Neural progenitor cell (in vitro differentiated cells): ENCODE data around the gene ACSS3. TPM values are rescaled to one million over a fixed set of nuclear protein-coding genes. Genes with fewer than 3 reads are reported as not detected.

Source experiments
- DNase-seq: peaks from one replicate; pipeline ENCODE4 v3.0.0-alpha.2; 2016; ENCODE audit warnings: low spot score
- H2AFZ ChIP-seq: fragments of 200-600 bp; sonication (generic); replicated peaks from 2 replicates; pipeline ENCODE4 v1.6.1; 2016; ENCODE audit warnings: antibody characterized with exemption
- H3F3A ChIP-seq: fragments of 200-600 bp; sonication (generic); 2 replicates; pipeline ENCODE4 v1.6.1; 2016; ENCODE audit warnings: antibody characterized with exemption, low read depth
- H3K27ac ChIP-seq: fragments of 200-600 bp; sonication (generic); 2 replicates; pipeline ENCODE4 v1.5.1; 2016; ENCODE audit warnings: mild to moderate bottlenecking
- H3K27me3 ChIP-seq: fragments of 200-600 bp; sonication (generic); 2 replicates; pipeline ENCODE4 v1.6.1; 2016; ENCODE audit warnings: mild to moderate bottlenecking, moderate library complexity
- H3K36me3 ChIP-seq: fragments of 200-600 bp; sonication (generic); 2 replicates; pipeline ENCODE4 v1.5.1; 2016
- H3K4me1 ChIP-seq: fragments of 200-600 bp; sonication (generic); 2 replicates; pipeline ENCODE4 v1.6.1; 2016; ENCODE audit warnings: mixed run types
- H3K4me2 ChIP-seq: fragments of 200-600 bp; sonication (generic); 2 replicates; pipeline ENCODE4 v1.6.1; 2016
- H3K4me3 ChIP-seq: fragments of 200-600 bp; sonication (generic); 2 replicates; pipeline ENCODE4 v1.5.1; 2016
- H3K79me2 ChIP-seq: fragments of 200-600 bp; sonication (generic); 2 replicates; pipeline ENCODE4 v1.6.1; 2016; ENCODE audit warnings: low read depth
- H3K9ac ChIP-seq: fragments of 200-600 bp; sonication (generic); 2 replicates; pipeline ENCODE4 v1.6.1; 2016
- H3K9me3 ChIP-seq: fragments of 200-600 bp; sonication (generic); 2 replicates; pipeline ENCODE4 v1.5.1; 2016; ENCODE audit warnings: low read depth
- H4K20me1 ChIP-seq: fragments of 200-600 bp; sonication (generic); 2 replicates; pipeline ENCODE4 v1.6.1; 2016; ENCODE audit warnings: low read depth
- H3K27ac Mint-ChIP-seq: 3 replicates; pipeline ENCODE4 v1.8.0; 2021; ENCODE audit warnings: mixed read lengths
- H3K27me3 Mint-ChIP-seq: 2 replicates; pipeline ENCODE4 v1.8.0; 2022; ENCODE audit warnings: low read depth, mild to moderate bottlenecking, inconsistent platforms, moderate library complexity, mixed read lengths; ENCODE audit not compliant: insufficient read depth
- H3K36me3 Mint-ChIP-seq: 3 replicates; pipeline ENCODE4 v1.8.0; 2021; ENCODE audit warnings: mixed read lengths
- H3K4me1 Mint-ChIP-seq: 3 replicates; pipeline ENCODE4 v1.8.0; 2021; ENCODE audit warnings: mixed read lengths
- H3K4me3 Mint-ChIP-seq: 3 replicates; pipeline ENCODE4 v1.8.0; 2021; ENCODE audit warnings: mild to moderate bottlenecking, moderate library complexity, mixed read lengths
- H3K9me3 Mint-ChIP-seq: 3 replicates; pipeline ENCODE4 v1.8.0; 2020; ENCODE audit warnings: mixed read lengths
- EZH2 ChIP-seq: fragments of 200-600 bp; sonication (generic); IDR thresholded peaks from 2 replicates; pipeline ENCODE4 v1.6.1; 2017; ENCODE audit warnings: antibody characterized with exemption, mild to moderate bottlenecking, moderate library complexity
- EZH2phosphoT487 ChIP-seq: fragments of 200-600 bp; sonication (generic); IDR thresholded peaks from 2 replicates; pipeline ENCODE4 v1.6.1; 2017; ENCODE audit warnings: antibody characterized with exemption
- total RNA-seq: library from RNA; depleted of rRNA; stranded (reverse); fragments of >200 nt; gene quantifications from 2 replicates; pipeline ENCODE4 v1.2.3, GENCODE V29; 2015; ENCODE audit warnings: low replicate concordance
- TF ChIP-seq, protein P1 (sequence below): fragments of 200-600 bp; sonication (generic); IDR thresholded peaks from 2 replicates; pipeline ENCODE4 v1.5.1; 2017; ENCODE audit warnings: antibody characterized with exemption, mild to moderate bottlenecking

The ACSS3 gene
- total RNA-seq, 1 donor from 2014 or later = 26.5 TPM

DNA sequence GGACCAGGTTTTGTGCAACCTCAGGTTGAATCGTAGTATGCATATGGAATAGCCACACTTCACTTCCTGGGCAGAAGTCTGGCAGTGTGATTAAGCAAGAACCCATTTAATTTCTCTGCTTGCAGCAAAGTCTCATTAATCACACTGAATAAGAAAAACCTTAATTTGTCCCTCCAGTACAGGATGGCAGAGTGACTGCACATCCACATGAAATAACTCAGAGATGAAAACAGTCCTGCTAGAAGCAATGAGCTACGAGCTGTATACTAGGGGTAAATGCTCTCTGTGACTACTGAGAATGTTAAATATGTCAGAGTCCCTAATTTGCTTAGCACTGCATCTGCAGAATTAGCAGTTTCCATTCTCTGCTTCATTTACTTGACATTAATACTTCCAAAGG lies 88.9 kb downstream of the ACSS3 start:
- no peak overlapping the region for H3K27ac Mint-ChIP-seq
- no peaks in the 10 kb centered on the region for H3K27me3 Mint-ChIP-seq
- no peaks in the 10 kb centered on the region for H3F3A ChIP-seq
- H3K4me1 Mint-ChIP-seq = no peaks in the 10 kb centered on the region
- no peaks in the 10 kb centered on the region for H3K9me3 Mint-ChIP-seq
- no peaks in the 10 kb centered on the region for H3K9me3 ChIP-seq
- H3K4me3 ChIP-seq = no peak overlapping the region
- H3K4me2 ChIP-seq = no peak overlapping the region
- no peaks in the 10 kb centered on the region for H3K36me3 Mint-ChIP-seq
- no peak overlapping the region for H3K9ac ChIP-seq
- no peaks in the 10 kb centered on the region for H3K27me3 ChIP-seq
- no peaks in the 10 kb centered on the region for H3K36me3 ChIP-seq
- no peaks in the 10 kb centered on the region for H3K4me1 ChIP-seq
- no peaks in the 10 kb centered on the region for H3K79me2 ChIP-seq
- DNase-seq = no peak
- TF ChIP-seq EZH2 (no peak), EZH2phosphoT487 (no peak)
- TF ChIP-seq, protein P1, sequence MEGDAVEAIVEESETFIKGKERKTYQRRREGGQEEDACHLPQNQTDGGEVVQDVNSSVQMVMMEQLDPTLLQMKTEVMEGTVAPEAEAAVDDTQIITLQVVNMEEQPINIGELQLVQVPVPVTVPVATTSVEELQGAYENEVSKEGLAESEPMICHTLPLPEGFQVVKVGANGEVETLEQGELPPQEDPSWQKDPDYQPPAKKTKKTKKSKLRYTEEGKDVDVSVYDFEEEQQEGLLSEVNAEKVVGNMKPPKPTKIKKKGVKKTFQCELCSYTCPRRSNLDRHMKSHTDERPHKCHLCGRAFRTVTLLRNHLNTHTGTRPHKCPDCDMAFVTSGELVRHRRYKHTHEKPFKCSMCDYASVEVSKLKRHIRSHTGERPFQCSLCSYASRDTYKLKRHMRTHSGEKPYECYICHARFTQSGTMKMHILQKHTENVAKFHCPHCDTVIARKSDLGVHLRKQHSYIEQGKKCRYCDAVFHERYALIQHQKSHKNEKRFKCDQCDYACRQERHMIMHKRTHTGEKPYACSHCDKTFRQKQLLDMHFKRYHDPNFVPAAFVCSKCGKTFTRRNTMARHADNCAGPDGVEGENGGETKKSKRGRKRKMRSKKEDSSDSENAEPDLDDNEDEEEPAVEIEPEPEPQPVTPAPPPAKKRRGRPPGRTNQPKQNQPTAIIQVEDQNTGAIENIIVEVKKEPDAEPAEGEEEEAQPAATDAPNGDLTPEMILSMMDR = no peak
- no peaks in the 10 kb centered on the region for H4K20me1 ChIP-seq
- H3K4me3 Mint-ChIP-seq = no peak overlapping the region
- H2AFZ ChIP-seq = no peak overlapping the region
- no peak overlapping the region for H3K27ac ChIP-seq

DNA sequence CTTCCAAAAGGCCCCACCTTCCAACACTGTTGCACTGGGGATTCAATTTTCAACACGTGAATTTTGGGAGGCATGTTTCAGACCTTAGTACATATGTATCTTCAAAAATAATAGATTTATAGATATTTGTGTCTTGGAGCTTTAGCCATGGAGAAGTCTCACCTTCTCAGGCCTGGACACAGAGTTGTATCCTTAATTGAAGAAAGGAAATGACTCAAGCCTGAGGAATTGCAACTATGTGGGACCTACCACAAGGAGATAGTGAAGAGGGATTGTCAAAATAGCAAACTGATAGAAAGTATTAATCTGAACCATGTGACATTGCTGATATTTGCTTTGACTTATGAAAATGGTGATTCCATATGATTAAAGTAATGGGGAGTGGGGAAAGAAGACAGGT lies 89.8 kb downstream of the ACSS3 start:
- Mint-ChIP-seq H3K27ac (no peak overlapping the region), H3K4me3 (no peak overlapping the region), H3K4me1 (no peaks in the 10 kb centered on the region), H3K36me3 (no peaks in the 10 kb centered on the region), H3K27me3 (no peaks in the 10 kb centered on the region), H3K9me3 (no peaks in the 10 kb centered on the region)
- H3K27ac ChIP-seq = no peak overlapping the region
- H2AFZ ChIP-seq = no peak overlapping the region
- no peak overlapping the region for H3K4me2 ChIP-seq
- H3K36me3 ChIP-seq = no peaks in the 10 kb centered on the region
- H3K4me3 ChIP-seq = no peak overlapping the region
- no peaks in the 10 kb centered on the region for H3K9me3 ChIP-seq
- TF ChIP-seq EZH2phosphoT487 (no peak), EZH2 (no peak)
- TF ChIP-seq, protein P1 = no peak
- H4K20me1 ChIP-seq = no peaks in the 10 kb centered on the region
- no peak for DNase-seq
- no peaks in the 10 kb centered on the region for H3F3A ChIP-seq
- no peak overlapping the region for H3K9ac ChIP-seq
- no peaks in the 10 kb centered on the region for H3K79me2 ChIP-seq
- no peaks in the 10 kb centered on the region for H3K27me3 ChIP-seq
- H3K4me1 ChIP-seq = no peaks in the 10 kb centered on the region

DNA sequence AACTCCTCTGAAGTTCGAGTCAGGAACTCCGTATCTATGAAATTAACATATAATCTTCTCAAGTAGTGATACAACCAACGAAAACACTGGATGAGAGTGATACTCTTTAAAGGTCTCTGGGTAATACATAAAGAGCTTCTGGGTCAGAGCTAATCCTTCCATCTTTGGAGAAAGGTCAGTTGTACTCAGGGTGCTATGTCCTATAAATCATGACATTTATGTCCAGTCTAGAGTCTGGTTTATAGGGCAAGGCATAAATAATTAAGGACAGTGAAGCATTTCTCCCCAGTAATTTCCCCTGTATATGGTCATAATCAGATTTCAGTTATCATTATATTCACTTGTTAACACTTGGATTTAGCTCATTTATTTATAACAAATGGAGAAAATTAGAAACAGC lies 90.6 kb downstream of the ACSS3 start:
- no peak for DNase-seq
- Mint-ChIP-seq H3K36me3 (no peaks in the 10 kb centered on the region), H3K4me1 (no peaks in the 10 kb centered on the region), H3K27me3 (no peaks in the 10 kb centered on the region), H3K9me3 (no peaks in the 10 kb centered on the region), H3K27ac (no peak overlapping the region), H3K4me3 (no peak overlapping the region)
- Histone ChIP-seq H3K9me3 (no peaks in the 10 kb centered on the region), H3K4me3 (no peak overlapping the region), H2AFZ (no peak overlapping the region), H3K27ac (no peak overlapping the region), H3K79me2 (no peaks in the 10 kb centered on the region), H3F3A (no peaks in the 10 kb centered on the region), H3K27me3 (no peaks in the 10 kb centered on the region), H3K36me3 (no peaks in the 10 kb centered on the region), H3K9ac (no peak overlapping the region), H3K4me2 (no peak overlapping the region), H4K20me1 (no peaks in the 10 kb centered on the region), H3K4me1 (no peaks in the 10 kb centered on the region)
- TF ChIP-seq EZH2 (no peak), EZH2phosphoT487 (no peak)
- TF ChIP-seq, protein P1 = no peak

DNA sequence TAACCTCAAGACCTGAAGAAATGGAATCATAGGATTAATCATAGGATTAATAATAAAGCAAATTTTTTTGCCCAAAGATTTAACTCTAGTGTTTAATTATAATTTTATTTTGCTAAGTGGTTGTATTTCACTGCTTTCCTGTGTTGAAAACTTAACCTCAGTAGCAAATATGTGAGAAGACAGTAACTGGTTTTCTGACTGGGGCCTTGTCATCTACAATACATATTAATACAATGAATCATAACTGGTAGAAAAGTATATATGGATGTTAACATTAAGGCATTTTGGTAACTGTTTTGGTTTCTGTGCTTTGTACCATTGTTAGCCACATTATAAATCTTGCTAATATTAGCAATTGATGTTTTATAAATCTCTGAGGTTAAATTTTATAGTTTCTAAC lies 92.2 kb downstream of the ACSS3 start:
- H3K36me3 Mint-ChIP-seq = peaks cover 2% of the 10 kb centered on the region

More for the DNA sequence above, 92.2 kb downstream of the ACSS3 start:
- no peak overlapping the region for H3K27ac Mint-ChIP-seq
- H3K4me3 ChIP-seq = no peak overlapping the region
- TF ChIP-seq, protein P1 = no peak
- TF ChIP-seq EZH2phosphoT487 (no peak), EZH2 (no peak)
- no peaks in the 10 kb centered on the region for H3K79me2 ChIP-seq
- H3K27ac ChIP-seq = no peak overlapping the region
- no peaks in the 10 kb centered on the region for H3K36me3 ChIP-seq
- no peaks in the 10 kb centered on the region for H3K4me1 ChIP-seq
- H2AFZ ChIP-seq = no peak overlapping the region
- H4K20me1 ChIP-seq = no peaks in the 10 kb centered on the region
- H3F3A ChIP-seq = no peaks in the 10 kb centered on the region
- no peak overlapping the region for H3K4me3 Mint-ChIP-seq
- no peaks in the 10 kb centered on the region for H3K9me3 ChIP-seq
- no peaks in the 10 kb centered on the region for H3K4me1 Mint-ChIP-seq
- no peak for DNase-seq
- peaks cover 2% of the 10 kb centered on the region for H3K9me3 Mint-ChIP-seq
- H3K4me2 ChIP-seq = no peak overlapping the region
- no peak overlapping the region for H3K9ac ChIP-seq
- no peaks in the 10 kb centered on the region for H3K27me3 Mint-ChIP-seq
- H3K27me3 ChIP-seq = no peaks in the 10 kb centered on the region
